KBM-7 (cell line): ENCODE results near the gene EPHA2.

Experiments
- DNase-seq: peaks from one replicate; pipeline ENCODE4 v3.0.0-alpha.2; 2015
- in situ Hi-C: fragments of 300-500 bp; cut with MboI; formaldehyde crosslinking; loops from 2 replicates; pipeline ENCODE4 v1.14.3; 2020; ENCODE audit warnings: low sequenced_read_pairs, low pct_unique_long_range_greater_than_20kb, mixed read lengths

EPHA2 gene

GRCh38 chr1:16143005-16143565 lies 12.8 kb downstream of the EPHA2 start:
- no peak for DNase-seq
- in situ Hi-C loops, result no loop called here

GRCh38 chr1:16142383-16142995 lies 13.4 kb downstream of the EPHA2 start:
- DNase-seq, result no peak
- in situ Hi-C loops, result no loop called here

- in situ Hi-C loops, result no loop called here
- DNase-seq, result peak; percentile 78
These were observed 14.1 kb downstream of the EPHA2 start for GRCh38 chr1:16141573-16142336.

- in situ Hi-C loops, result no loop called here
These were observed 15.7 kb downstream of the EPHA2 start for GRCh38 chr1:16140068-16140596.

GRCh38 chr1:16139473-16139962 lies 16.4 kb downstream of the EPHA2 start:
- DNase-seq, result no peak
- in situ Hi-C loops, result no loop called here

More at GRCh38 chr1:16140068-16140596, 15.7 kb downstream of the EPHA2 start:
- DNase-seq, result no peak

- in situ Hi-C loops, result no loop called here
- DNase-seq, result no peak
These were observed 17.1 kb downstream of the EPHA2 start for GRCh38 chr1:16138772-16139221.

GRCh38 chr1:16137890-16138467 lies 17.9 kb downstream of the EPHA2 start:
- DNase-seq, result no peak
- in situ Hi-C loops, result no loop called here

GRCh38 chr1:16135501-16135900 lies 20.4 kb downstream of the EPHA2 start:
- no peak for DNase-seq
- in situ Hi-C loops, result no loop called here

GRCh38 chr1:16134906-16135305 lies 21.0 kb downstream of the EPHA2 start:
- DNase-seq, result no peak
- in situ Hi-C loops, result no loop called here

GRCh38 chr1:16134066-16134801 lies 21.6 kb downstream of the EPHA2 start:
- in situ Hi-C loops, result no loop called here
- DNase-seq, result no peak

- in situ Hi-C loops, result no loop called here
- DNase-seq, result no peak
These were observed 22.6 kb downstream of the EPHA2 start for GRCh38 chr1:16133007-16133961.

- in situ Hi-C loops, result no loop called here
- DNase-seq, result no peak
These were observed 23.5 kb downstream of the EPHA2 start for GRCh38 chr1:16132325-16132785.

GRCh38 chr1:16131636-16132324 lies 24.1 kb downstream of the EPHA2 start:
- in situ Hi-C loops, result no loop called here
- no peak for DNase-seq

- no peak for DNase-seq
These were observed 25.0 kb downstream of the EPHA2 start for GRCh38 chr1:16130827-16131226.

GRCh38 chr1:16129921-16130543 lies 25.8 kb downstream of the EPHA2 start:
- in situ Hi-C loops, result no loop called here
- DNase-seq, result no peak

More at GRCh38 chr1:16130827-16131226, 25.0 kb downstream of the EPHA2 start:
- in situ Hi-C loops, result no loop called here

GRCh38 chr1:16129316-16129715 lies 26.6 kb downstream of the EPHA2 start:
- in situ Hi-C loops, result no loop called here
- no peak for DNase-seq

- DNase-seq, result no peak
- in situ Hi-C loops, result no loop called here
These were observed 27.5 kb downstream of the EPHA2 start for GRCh38 chr1:16128338-16128741.
